ENCODE results near the gene SHC2. TPM values are rescaled to one million over a fixed set of nuclear protein-coding genes. Genes with fewer than 3 reads are reported as not detected.
"Not testable (repeated sequence)": the region's sequence is repeated elsewhere in the genome, so short reads cannot be mapped to it uniquely, and the experiment has no call there.

SHC2 gene
- polyA plus RNA-seq, 1 donor (not counting 4 experiments of a cell fraction or from before 2014, with no cell fraction given) = 2.5 TPM

DNA sequence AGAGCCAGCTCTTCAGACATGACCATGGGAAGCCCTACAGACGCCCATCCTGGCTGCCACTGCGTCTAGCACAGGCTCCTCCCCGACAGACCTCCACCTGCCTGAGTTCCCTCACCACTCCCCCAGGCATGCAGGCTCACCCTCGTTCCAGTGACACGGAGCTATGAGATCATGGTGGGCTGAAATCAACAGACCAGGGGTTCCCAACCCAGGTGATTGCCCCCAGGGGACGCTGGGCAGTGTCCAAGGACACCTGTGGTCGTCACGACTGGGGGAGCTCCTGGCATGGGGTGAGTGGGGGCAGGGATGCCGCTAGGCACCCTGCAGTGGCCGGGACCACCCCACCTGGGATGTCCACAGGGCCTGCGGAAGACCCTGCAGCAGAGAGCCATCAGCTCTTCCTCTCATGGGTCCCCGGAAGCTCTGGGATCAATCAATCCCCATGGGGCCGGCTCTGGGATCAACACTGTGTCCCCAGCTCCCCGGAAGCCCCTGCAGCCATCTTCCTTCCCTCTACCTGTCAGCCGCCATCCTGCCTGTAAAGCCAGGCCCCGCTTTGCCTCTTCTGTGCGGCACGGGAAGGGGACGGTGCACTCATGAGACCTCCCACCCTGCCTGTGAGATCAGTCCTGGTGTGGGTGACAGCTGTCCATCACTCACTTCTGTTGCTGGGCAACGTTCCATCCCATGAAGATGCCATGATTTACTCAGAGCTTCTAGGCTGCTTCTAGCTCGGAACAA, 22.7 kb upstream of the SHC2 start:
- FAIRE-seq (no peak), DNase-seq (ENCODE audit: low read depth, low spot score) (no peak)
- Histone ChIP-seq H3K79me2 (ENCODE audit: control insufficient read depth, insufficient read depth, low read length) (no peaks in the 10 kb centered on the region), H3K9ac (ENCODE audit: control insufficient read depth, extremely low read depth, insufficient read depth, low read length) (no peak overlapping the region), H3K27ac (ENCODE audit: control insufficient read depth, insufficient read depth, low read length) (no peak overlapping the region), H3K4me2 (ENCODE audit: control insufficient read depth, extremely low read depth, insufficient read depth, low read depth, low read length) (no peak overlapping the region), H3K27me3 (ENCODE audit: control insufficient read depth, extremely low read depth, insufficient read depth, low read length) (peaks cover 23% of the 10 kb centered on the region), H3K9me3 (ENCODE audit: control insufficient read depth, low read depth, low read length) (peaks cover 2% of the 10 kb centered on the region), H3K36me3 (ENCODE audit: control insufficient read depth in 2 of 2, extremely low read depth in 1 of 2, insufficient read depth in 2 of 2, low read length in 2 of 2) (no peaks in the 10 kb centered on the region), H3K4me3 (ENCODE audit: control insufficient read depth in 2 of 3, extremely low read depth in 1 of 3, insufficient read depth in 2 of 3, low read depth in 1 of 3, low read length in 3 of 3) (no peak overlapping the region), H3K4me1 (ENCODE audit: control insufficient read depth, extremely low read depth, insufficient read depth, low read length) (no peaks in the 10 kb centered on the region), H3K9me1 (ENCODE audit: control insufficient read depth, extremely low read depth, insufficient read depth, low read length) (no peaks in the 10 kb centered on the region), H4K20me1 (ENCODE audit: control insufficient read depth, extremely low read depth, insufficient read depth, low read length) (no peaks in the 10 kb centered on the region), H2AFZ (ENCODE audit: control insufficient read depth, low read length) (no peak overlapping the region)
- dilution Hi-C loops (cut with MboI; ENCODE audit: extremely low pct_ligation_motif_present, low sequenced_read_pairs) = no loop called here
- TF ChIP-seq, protein P1, sequence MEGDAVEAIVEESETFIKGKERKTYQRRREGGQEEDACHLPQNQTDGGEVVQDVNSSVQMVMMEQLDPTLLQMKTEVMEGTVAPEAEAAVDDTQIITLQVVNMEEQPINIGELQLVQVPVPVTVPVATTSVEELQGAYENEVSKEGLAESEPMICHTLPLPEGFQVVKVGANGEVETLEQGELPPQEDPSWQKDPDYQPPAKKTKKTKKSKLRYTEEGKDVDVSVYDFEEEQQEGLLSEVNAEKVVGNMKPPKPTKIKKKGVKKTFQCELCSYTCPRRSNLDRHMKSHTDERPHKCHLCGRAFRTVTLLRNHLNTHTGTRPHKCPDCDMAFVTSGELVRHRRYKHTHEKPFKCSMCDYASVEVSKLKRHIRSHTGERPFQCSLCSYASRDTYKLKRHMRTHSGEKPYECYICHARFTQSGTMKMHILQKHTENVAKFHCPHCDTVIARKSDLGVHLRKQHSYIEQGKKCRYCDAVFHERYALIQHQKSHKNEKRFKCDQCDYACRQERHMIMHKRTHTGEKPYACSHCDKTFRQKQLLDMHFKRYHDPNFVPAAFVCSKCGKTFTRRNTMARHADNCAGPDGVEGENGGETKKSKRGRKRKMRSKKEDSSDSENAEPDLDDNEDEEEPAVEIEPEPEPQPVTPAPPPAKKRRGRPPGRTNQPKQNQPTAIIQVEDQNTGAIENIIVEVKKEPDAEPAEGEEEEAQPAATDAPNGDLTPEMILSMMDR (optimal IDR thresholded peaks at IDR 0.05 in 1 of 3, IDR thresholded peaks at IDR 0.05 in 1 of 3, conservative IDR thresholded peaks at IDR 0.05 in 1 of 3; ENCODE audit: extremely low read depth in 1 of 3, insufficient read depth in 2 of 3, low read length in 3 of 3) = no peak
- no peak for TF ChIP-seq EZH2 (IDR thresholded peaks at IDR 0.05; ENCODE audit: low read length)

DNA sequence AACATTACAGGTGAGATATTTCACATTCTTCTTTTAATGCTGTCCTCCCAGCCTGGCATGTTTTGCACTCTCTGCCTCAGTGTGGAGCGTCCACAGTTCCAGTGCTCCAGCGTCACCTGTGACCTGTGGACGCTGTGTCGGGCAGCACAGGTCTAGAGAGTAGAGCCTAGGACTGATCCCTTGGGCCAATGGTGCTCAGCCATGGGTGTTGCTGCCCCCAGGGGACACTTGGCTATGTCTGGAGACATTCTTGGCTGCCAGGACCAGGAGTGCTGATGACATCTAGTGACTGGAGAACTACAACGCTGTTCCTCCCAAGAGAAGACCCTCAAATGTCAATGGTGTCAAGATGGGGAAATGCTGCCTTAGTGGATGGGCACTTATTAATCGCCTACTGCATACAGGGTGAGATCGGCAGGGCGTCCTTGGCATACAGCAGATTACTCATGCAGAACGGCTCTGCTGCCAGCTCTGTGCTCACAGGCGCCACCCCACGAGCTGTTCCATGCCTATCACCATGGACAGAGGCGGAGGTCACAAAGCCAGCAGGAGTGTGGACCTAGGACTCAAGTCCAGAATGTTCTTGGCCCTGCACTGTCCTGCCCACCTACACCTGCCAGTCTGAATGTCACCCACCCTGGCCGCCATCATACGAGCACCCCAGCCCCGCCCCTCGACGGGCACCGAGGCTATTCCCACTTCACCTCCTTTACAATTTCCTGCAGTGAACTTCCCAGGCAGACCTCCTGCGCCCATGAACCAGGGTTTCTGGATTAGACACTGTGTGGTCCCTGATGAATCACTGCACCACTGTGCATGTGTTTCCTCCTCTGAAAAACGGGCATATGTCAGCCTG, 21.6 kb upstream of the SHC2 start:
- Histone ChIP-seq H3K4me2 (ENCODE audit: control insufficient read depth, extremely low read depth, insufficient read depth, low read depth, low read length) (no peak overlapping the region), H3K9me1 (ENCODE audit: control insufficient read depth, extremely low read depth, insufficient read depth, low read length) (no peaks in the 10 kb centered on the region), H3K36me3 (ENCODE audit: control insufficient read depth in 2 of 2, extremely low read depth in 1 of 2, insufficient read depth in 2 of 2, low read length in 2 of 2) (no peaks in the 10 kb centered on the region), H3K27ac (ENCODE audit: control insufficient read depth, insufficient read depth, low read length) (no peak overlapping the region), H3K9me3 (ENCODE audit: control insufficient read depth, low read depth, low read length) (peaks cover 2% of the 10 kb centered on the region), H3K4me3 (ENCODE audit: control insufficient read depth in 2 of 3, extremely low read depth in 1 of 3, insufficient read depth in 2 of 3, low read depth in 1 of 3, low read length in 3 of 3) (no peak overlapping the region), H3K79me2 (ENCODE audit: control insufficient read depth, insufficient read depth, low read length) (no peaks in the 10 kb centered on the region), H3K9ac (ENCODE audit: control insufficient read depth, extremely low read depth, insufficient read depth, low read length) (no peak overlapping the region), H2AFZ (ENCODE audit: control insufficient read depth, low read length) (no peak overlapping the region), H3K27me3 (ENCODE audit: control insufficient read depth, extremely low read depth, insufficient read depth, low read length) (peaks cover 23% of the 10 kb centered on the region), H3K4me1 (ENCODE audit: control insufficient read depth, extremely low read depth, insufficient read depth, low read length) (no peaks in the 10 kb centered on the region), H4K20me1 (ENCODE audit: control insufficient read depth, extremely low read depth, insufficient read depth, low read length) (no peaks in the 10 kb centered on the region)
- dilution Hi-C loops (cut with MboI; ENCODE audit: extremely low pct_ligation_motif_present, low sequenced_read_pairs) = no loop called here
- FAIRE-seq = no peak
- TF ChIP-seq EZH2 (IDR thresholded peaks at IDR 0.05; ENCODE audit: low read length) = no peak
- TF ChIP-seq, protein P1 (optimal IDR thresholded peaks at IDR 0.05 in 1 of 3, IDR thresholded peaks at IDR 0.05 in 1 of 3, conservative IDR thresholded peaks at IDR 0.05 in 1 of 3; ENCODE audit: extremely low read depth in 1 of 3, insufficient read depth in 2 of 3, low read length in 3 of 3) = peak in 2 of 3 experiments; percentile 46 to 50
- no peak for DNase-seq (ENCODE audit: low read depth, low spot score)

DNA sequence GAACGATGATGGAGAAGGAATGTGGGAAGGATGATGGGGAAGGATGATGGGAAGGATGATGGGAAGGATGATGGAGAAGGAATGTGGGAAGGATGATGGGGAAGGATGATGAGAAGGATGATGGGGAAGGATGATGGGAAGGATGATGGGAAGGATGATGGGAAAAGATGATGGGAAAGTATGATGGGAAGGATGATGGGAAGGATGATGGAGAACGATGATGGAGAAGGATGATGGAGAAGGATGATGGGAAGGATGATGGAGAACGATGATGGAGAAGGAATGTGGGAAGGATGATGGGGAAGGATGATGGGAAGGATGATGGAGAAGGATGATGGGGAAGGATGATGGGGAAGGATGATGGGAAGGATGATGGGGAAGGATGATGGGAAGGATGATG, 20.3 kb upstream of the SHC2 start:
- H3K9me1 ChIP-seq (ENCODE audit: control insufficient read depth, extremely low read depth, insufficient read depth, low read length); FAIRE-seq; H3K9ac ChIP-seq (ENCODE audit: control insufficient read depth, extremely low read depth, insufficient read depth, low read length); H3K4me1 ChIP-seq (ENCODE audit: control insufficient read depth, extremely low read depth, insufficient read depth, low read length); H3K27ac ChIP-seq (ENCODE audit: control insufficient read depth, insufficient read depth, low read length); H3K4me2 ChIP-seq (ENCODE audit: control insufficient read depth, extremely low read depth, insufficient read depth, low read depth, low read length); H3K9me3 ChIP-seq (ENCODE audit: control insufficient read depth, low read depth, low read length); H3K36me3 ChIP-seq (ENCODE audit: control insufficient read depth in 2 of 2, extremely low read depth in 1 of 2, insufficient read depth in 2 of 2, low read length in 2 of 2); H2AFZ ChIP-seq (ENCODE audit: control insufficient read depth, low read length); dilution Hi-C loops (cut with MboI; ENCODE audit: extremely low pct_ligation_motif_present, low sequenced_read_pairs); H3K79me2 ChIP-seq (ENCODE audit: control insufficient read depth, insufficient read depth, low read length); H3K4me3 ChIP-seq (ENCODE audit: control insufficient read depth in 2 of 3, extremely low read depth in 1 of 3, insufficient read depth in 2 of 3, low read depth in 1 of 3, low read length in 3 of 3); H4K20me1 ChIP-seq (ENCODE audit: control insufficient read depth, extremely low read depth, insufficient read depth, low read length); DNase-seq (ENCODE audit: low read depth, low spot score): not testable (repeated sequence)
- H3K27me3 ChIP-seq (ENCODE audit: control insufficient read depth, extremely low read depth, insufficient read depth, low read length) = peaks cover 19% of the 10 kb centered on the region
